HepG2 (cell line): ENCODE results near the gene UBE2O. TPM values are rescaled to one million over a fixed set of nuclear protein-coding genes. Genes with fewer than 3 reads are reported as not detected.
A peak's percentile ranks its signal among the peaks of the same experiment; 100 is the strongest.

Experiments used
- ARNT ChIP-seq: fragments of 450-650 bp; IDR thresholded peaks from 2 replicates; pipeline ENCODE4 v1.6.1; 2017
- CBX2 ChIP-seq, 2 experiments: fragments of 200-600 bp in 1 of 2; sonication (generic); formaldehyde crosslinking in 1 of 2; IDR thresholded peaks; 2 replicates each; pipeline versions ENCODE4 v1.7.0 to v1.8.1; 2018 to 2022; ENCODE audit warnings: low read depth in 2 of 2, low read length in 1 of 2, mild to moderate bottlenecking in 1 of 2, missing genetic modification reagents in 1 of 2
- CENPT ChIP-seq: sonication (generic); formaldehyde crosslinking; IDR thresholded peaks from 2 replicates; pipeline ENCODE4 v1.8.0; 2022; ENCODE audit warnings: low read depth, mild to moderate bottlenecking, moderate library complexity, missing genetic modification reagents
- HMGA1 ChIP-seq: sonication (generic); formaldehyde crosslinking; conservative IDR thresholded peaks from 2 replicates; pipeline ENCODE4 v1.4.0; 2020; ENCODE audit warnings: missing genetic modification reagents
- HMGXB4 ChIP-seq, 2 experiments: sonication (generic) in 1 of 2; formaldehyde crosslinking in 1 of 2; IDR thresholded peaks; 2 replicates each; pipeline versions ENCODE4 v1.4.0 to v1.6.1; 2018 to 2020; ENCODE audit warnings: missing genetic modification reagents in 2 of 2, borderline replicate concordance in 1 of 2, low read depth in 1 of 2, mild to moderate bottlenecking in 1 of 2, missing biosample characterization in 1 of 2
- KDM5A ChIP-seq: fragments of 200-600 bp; sonication (generic); IDR thresholded peaks from 2 replicates; pipeline ENCODE4 v1.7.0; 2018; ENCODE audit warnings: antibody characterized with exemption, mild to moderate bottlenecking, low read length, borderline replicate concordance
- KLF11 ChIP-seq: IDR thresholded peaks from 2 replicates; pipeline ENCODE4 v1.6.1; 2016; ENCODE audit warnings: missing compliant biosample characterization
- KMT2B ChIP-seq: IDR thresholded peaks from 2 replicates; pipeline ENCODE4 v1.6.1; 2016; ENCODE audit warnings: missing genetic modification reagents, missing compliant biosample characterization
- MED13 ChIP-seq: sonication (generic); formaldehyde crosslinking; IDR thresholded peaks from 2 replicates; pipeline ENCODE4 v1.5.0; 2020; ENCODE audit warnings: missing genetic modification reagents
- NCOA1 ChIP-seq: sonication (generic); formaldehyde crosslinking; IDR thresholded peaks from 2 replicates; pipeline ENCODE4 v1.9.0; 2021; ENCODE audit warnings: missing genetic modification reagents
- NONO ChIP-seq, 2 experiments: fragments of 450-650 bp in 1 of 2; sonication (generic) in 1 of 2; formaldehyde crosslinking in 1 of 2; IDR thresholded peaks in 1 of 2; conservative IDR thresholded peaks in 1 of 2; 2 replicates each; pipeline versions ENCODE4 v1.6.1 to v1.8.0; 2017 to 2022; ENCODE audit warnings: mild to moderate bottlenecking in 1 of 2, missing genetic modification reagents in 1 of 2, moderate library complexity in 1 of 2
- POLR2A ChIP-seq, 2 experiments: IDR thresholded peaks; 2 replicates each; pipeline ENCODE4 v1.6.1; 2011; ENCODE audit warnings: low read depth in 2 of 2, low read length in 2 of 2, mild to moderate bottlenecking in 1 of 2, moderate library complexity in 1 of 2; ENCODE audit not compliant: insufficient read depth in 1 of 2
- RFXANK ChIP-seq: IDR thresholded peaks from 2 replicates; pipeline ENCODE4 v1.6.1; 2016
- THAP9 ChIP-seq: sonication (generic); formaldehyde crosslinking; IDR thresholded peaks from 2 replicates; pipeline ENCODE4; 2020; ENCODE audit warnings: missing genetic modification reagents, mild to moderate bottlenecking, borderline replicate concordance
- ZNF18 ChIP-seq: sonication (generic); formaldehyde crosslinking; IDR thresholded peaks from 2 replicates; pipeline ENCODE4 v1.8.0; 2022; ENCODE audit warnings: mild to moderate bottlenecking, missing genetic modification reagents; ENCODE audit not compliant: insufficient replicate concordance
- ZNF224 ChIP-seq: sonication (generic); formaldehyde crosslinking; IDR thresholded peaks from 2 replicates; pipeline ENCODE4 v1.5.0; 2020; ENCODE audit warnings: mild to moderate bottlenecking, missing genetic modification reagents
- ZNF234 ChIP-seq: sonication (generic); formaldehyde crosslinking; conservative IDR thresholded peaks from 2 replicates; pipeline ENCODE4 v1.5.1; 2020; ENCODE audit warnings: mild to moderate bottlenecking, missing genetic modification reagents
- ZNF563 ChIP-seq: sonication (generic); formaldehyde crosslinking; IDR thresholded peaks from 2 replicates; pipeline ENCODE4 v1.8.0; 2022; ENCODE audit warnings: mild to moderate bottlenecking, moderate library complexity, missing genetic modification reagents
- ZNF589 ChIP-seq: sonication (generic); formaldehyde crosslinking; conservative IDR thresholded peaks from 2 replicates; pipeline ENCODE4 v1.8.0; 2022; ENCODE audit warnings: mild to moderate bottlenecking, moderate library complexity, missing genetic modification reagents
- ZNF790 ChIP-seq: sonication (generic); formaldehyde crosslinking; IDR thresholded peaks from 2 replicates; pipeline ENCODE4 v1.8.0; 2022; ENCODE audit warnings: missing genetic modification reagents, mild to moderate bottlenecking, borderline replicate concordance
- ZSCAN31 ChIP-seq: sonication (generic); formaldehyde crosslinking; IDR thresholded peaks from 2 replicates; pipeline ENCODE4 v1.5.0; 2020; ENCODE audit warnings: low read depth, mild to moderate bottlenecking, missing genetic modification reagents
- polyA plus RNA-seq, 8 experiments: library from polyadenylated mRNA; depleted of rRNA in 3 of 8; stranded (reverse) in 7 of 8; unstranded in 1 of 8; fragments of >200 nt; fragmentation: Illumina TruSeq in 4 of 8; extraction: Trizol in 4 of 8; gene quantifications; 2 replicates each; pipeline versions ENCODE4 v1.2.1 to v1.2.3, GENCODE V29; 2011 to 2016; ENCODE audit warnings: low read depth in 4 of 8, missing spikeins in 1 of 8, mixed read lengths in 1 of 8; ENCODE audit not compliant: insufficient read depth in 1 of 8
- total RNA-seq, 5 experiments: library from RNA; depleted of rRNA; stranded (reverse); fragments of >200 nt; fragmentation: Illumina TruSeq; extraction: Trizol; gene quantifications; 2 replicates each; pipeline ENCODE4 v1.2.3, GENCODE V29; 2016; ENCODE audit warnings: low read depth in 1 of 5
- TF ChIP-seq, protein P1 (sequence below): sonication (generic); formaldehyde crosslinking; IDR thresholded peaks from 2 replicates; pipeline ENCODE4 v1.5.1; 2020; ENCODE audit warnings: missing genetic modification reagents, mild to moderate bottlenecking, borderline replicate concordance

The UBE2O gene
- total and polyA plus RNA-seq, 2 of the 13 experiments (the other 11 are each of a cell fraction or from before 2014, with no cell fraction given), result 21.5 to 23.5 TPM

DNA sequence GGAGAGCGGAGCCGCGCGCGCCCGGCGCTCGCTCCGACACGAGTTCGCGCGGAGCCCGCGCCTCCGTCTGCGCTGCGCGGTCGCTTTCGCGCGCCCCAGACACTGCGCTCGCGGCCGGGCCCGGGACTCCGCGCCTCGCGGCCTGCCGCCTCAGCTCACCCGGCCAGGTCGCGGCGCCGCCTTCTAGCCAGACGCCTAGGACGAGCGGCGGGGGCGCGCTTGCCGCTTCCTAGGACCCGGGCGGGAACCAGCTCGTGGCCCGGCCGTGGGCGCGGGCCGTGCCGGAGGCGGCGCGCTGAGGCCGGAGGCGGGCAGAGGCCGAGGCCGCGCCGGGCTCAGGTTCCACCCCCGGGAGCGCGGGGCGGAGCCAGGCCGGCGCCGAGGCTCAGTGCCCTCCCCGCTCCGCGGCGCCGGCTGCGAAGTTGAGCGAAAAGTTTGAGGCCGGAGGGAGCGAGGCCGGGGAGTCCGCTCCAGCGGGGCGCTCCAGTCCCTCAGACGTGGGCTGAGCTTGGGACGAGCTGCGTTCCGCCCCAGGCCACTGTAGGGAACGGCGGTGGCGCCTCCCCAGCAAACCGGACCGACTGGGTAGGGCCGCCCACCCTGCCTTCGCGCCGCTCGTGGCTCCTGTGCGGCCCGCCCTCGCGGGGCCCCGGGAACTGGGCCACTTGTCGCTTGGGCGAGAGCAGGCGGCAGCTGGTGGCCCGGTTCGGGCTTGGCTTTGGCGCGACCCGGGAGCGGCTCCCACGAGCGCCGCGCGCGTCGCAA is 68.5 kb downstream of the UBE2O start, which contains the start of gene SPHK1 (continued):
- TF ChIP-seq RFXANK, result no peak
- peak in 1 of 2 experiments; percentile 80; a peak in 2 of 4 replicates for TF ChIP-seq HMGXB4 (CRISPR knock-in tag; IDR thresholded peaks at IDR 0.05; ENCODE audit: borderline replicate concordance in 1 of 2, low read depth in 1 of 2)
- TF ChIP-seq KLF11 (CRISPR knock-in tag), result no peak
- peak; percentile 63; the same call in 1 of the 2 replicates for TF ChIP-seq ZNF790 (CRISPR knock-in tag)
- TF ChIP-seq ZSCAN31 (CRISPR knock-in tag), result no peak; the same call in 1 of the 2 replicates
- no peak for TF ChIP-seq HMGA1 (CRISPR knock-in tag)
- no peak for TF ChIP-seq NCOA1 (CRISPR knock-in tag)
- TF ChIP-seq MED13 (CRISPR knock-in tag), result peak; percentile 64
- no peak for TF ChIP-seq CBX2 (IDR thresholded peaks at IDR 0.05; ENCODE audit: low read depth, low read length)
- no peak for TF ChIP-seq CBX2 (CRISPR knock-in tag; IDR thresholded peaks at IDR 0.05; ENCODE audit: low read depth)
- TF ChIP-seq ARNT, result no peak
- no peak for TF ChIP-seq ZNF234 (CRISPR knock-in tag)
- TF ChIP-seq CENPT (CRISPR knock-in tag), result no peak; the same call in 1 of the 2 replicates
- 0 out of 2 replicates have a peak, but pooled peaks have one; percentile 1 for TF ChIP-seq THAP9 (CRISPR knock-in tag)
- no peak for TF ChIP-seq NONO (IDR thresholded peaks at IDR 0.05)
- TF ChIP-seq NONO (CRISPR knock-in tag; conservative IDR thresholded peaks at IDR 0.05), result peak; percentile 67
- no peak for TF ChIP-seq KMT2B (CRISPR knock-in tag)
- TF ChIP-seq ZNF18 (CRISPR knock-in tag), result no peak
- peak; percentile 57 for TF ChIP-seq ZNF563 (CRISPR knock-in tag)
- TF ChIP-seq KDM5A, result no peak
- no peak for TF ChIP-seq ZNF224 (CRISPR knock-in tag)
- peak; percentile 83 for TF ChIP-seq ZNF589 (CRISPR knock-in tag)
- TF ChIP-seq, protein P1, sequence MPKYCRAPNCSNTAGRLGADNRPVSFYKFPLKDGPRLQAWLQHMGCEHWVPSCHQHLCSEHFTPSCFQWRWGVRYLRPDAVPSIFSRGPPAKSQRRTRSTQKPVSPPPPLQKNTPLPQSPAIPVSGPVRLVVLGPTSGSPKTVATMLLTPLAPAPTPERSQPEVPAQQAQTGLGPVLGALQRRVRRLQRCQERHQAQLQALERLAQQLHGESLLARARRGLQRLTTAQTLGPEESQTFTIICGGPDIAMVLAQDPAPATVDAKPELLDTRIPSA, result no peak
- TF ChIP-seq POLR2A (IDR thresholded peaks at IDR 0.05; ENCODE audit: insufficient read depth in 1 of 2, low read depth in 2 of 2, low read length in 2 of 2), result peak in 1 of 2 experiments; percentile 92; a peak in 2 of 4 replicates
